DOHH2 (cell line): ENCODE data around the gene INSC.

Source experiments
- CTCF ChIP-seq: fragments of 200-600 bp; sonication (generic); IDR thresholded peaks from one replicate; pipeline ENCODE4 v1.5.1; 2014; ENCODE audit warnings: antibody characterized with exemption, mild to moderate bottlenecking, low read depth, low read length; ENCODE audit not compliant: poor library complexity, severe bottlenecking
- EZH2phosphoT487 ChIP-seq: fragments of 200-600 bp; sonication (generic); IDR thresholded peaks from 2 replicates; pipeline ENCODE4 v1.6.1; 2017; ENCODE audit warnings: borderline replicate concordance, mild to moderate bottlenecking, antibody characterized with exemption, low read length, moderate library complexity, mixed read lengths

- TF ChIP-seq CTCF, result no peak
- no peak for TF ChIP-seq EZH2phosphoT487
Observed at GRCh38 chr11:15190611-15191010, 75.9 kb downstream of the INSC start.
